Lung (tissue), 12 donors: ENCODE measurements around the gene ISCA1. TPM values are rescaled to one million over a fixed set of nuclear protein-coding genes. Genes with fewer than 3 reads are reported as not detected.

Source experiments
- ATAC-seq: fragments of 200-7000 bp; cut with Tn5 transposase; one replicate; pipeline ENCODE4 v1.9.1; 2020; ENCODE audit warnings: moderate number of reproducible peaks; ENCODE audit not compliant: insufficient read depth, low FRiP score
- DNase-seq, 3 donors: peaks; one replicate each; pipeline ENCODE4 v3.0.0-alpha.2; 2013 to 2017
- H3K27ac ChIP-seq, 2 donors: one replicate each; pipeline ENCODE4 v1.5.1; 2013; ENCODE audit warnings: mild to moderate bottlenecking in 2 of 2, moderate library complexity in 2 of 2, control low read depth in 1 of 2, inconsistent platforms in 1 of 2, low read depth in 1 of 2, low read length in 1 of 2
- H3K27me3 ChIP-seq, 3 donors: one replicate each; pipeline ENCODE4 v1.5.1; 2013; ENCODE audit warnings: low read length in 2 of 3; ENCODE audit not compliant: control insufficient read depth in 3 of 3, insufficient read depth in 3 of 3
- H3K36me3 ChIP-seq, 4 donors: one replicate each; pipeline ENCODE4 v1.5.1; 2013; ENCODE audit warnings: low read length in 4 of 4, mild to moderate bottlenecking in 1 of 4, moderate library complexity in 1 of 4; ENCODE audit not compliant: control insufficient read depth in 4 of 4, insufficient read depth in 4 of 4
- H3K4me1 ChIP-seq, 5 donors: one replicate each; pipeline ENCODE4 v1.5.1; 2013; ENCODE audit warnings: low read length in 5 of 5, mild to moderate bottlenecking in 2 of 5, moderate library complexity in 1 of 5; ENCODE audit not compliant: control insufficient read depth in 5 of 5, insufficient read depth in 5 of 5
- H3K4me3 ChIP-seq: one replicate; pipeline ENCODE4 v1.5.1; 2013; ENCODE audit warnings: mild to moderate bottlenecking, control low read depth, moderate library complexity
- H3K9ac ChIP-seq, 2 donors: one replicate each; pipeline ENCODE4 v1.5.1; 2013; ENCODE audit warnings: low read length in 2 of 2, control low read depth in 1 of 2; ENCODE audit not compliant: insufficient read depth in 1 of 2
- H3K9me3 ChIP-seq, 4 donors: one replicate each; pipeline ENCODE4 v1.5.1; 2013; ENCODE audit warnings: low read length in 3 of 4, mild to moderate bottlenecking in 1 of 4, moderate library complexity in 1 of 4; ENCODE audit not compliant: control insufficient read depth in 4 of 4, insufficient read depth in 3 of 4
- WGBS, 2 donors: extraction: QIAGEN DNeasy Blood & Tissue Kit; methylation state at CpG; one replicate each; pipeline ENCODE4 v1.1.7; 2013; 5-methylcytosine and 5-hydroxymethylcytosine counted together
- polyA plus RNA-seq, 2 donors: library from polyadenylated mRNA; stranded (reverse); fragments of 200-250 nt; gene quantifications; one replicate each; pipeline ENCODE4 v1.2.1, GENCODE V29; 2013
- total RNA-seq, 2 donors: library from RNA; depleted of rRNA in 1 of 2; stranded (reverse); fragments of >200 nt in 1 of 2; gene quantifications; one replicate each; pipeline ENCODE4 v1.2.1, GENCODE V29; 2014 to 2021
- TF ChIP-seq, protein P1 (sequence below): IDR thresholded peaks from 2 replicates; pipeline ENCODE4 v1.5.1; 2012; ENCODE audit warnings: mild to moderate bottlenecking; ENCODE audit errors: control extremely low read depth, extremely low read depth
- donor health status: control.
- donor health status: control.
- donor health status: Bipolar disorder and iron deficiency.
- donor health status: healthy.
- donor health status: DM: yes; HTN: yes; CAD: no.

The ISCA1 gene
- total and polyA plus RNA-seq, 4 donors, result 18.5 to 45.5 (median 20.7) TPM

DNA sequence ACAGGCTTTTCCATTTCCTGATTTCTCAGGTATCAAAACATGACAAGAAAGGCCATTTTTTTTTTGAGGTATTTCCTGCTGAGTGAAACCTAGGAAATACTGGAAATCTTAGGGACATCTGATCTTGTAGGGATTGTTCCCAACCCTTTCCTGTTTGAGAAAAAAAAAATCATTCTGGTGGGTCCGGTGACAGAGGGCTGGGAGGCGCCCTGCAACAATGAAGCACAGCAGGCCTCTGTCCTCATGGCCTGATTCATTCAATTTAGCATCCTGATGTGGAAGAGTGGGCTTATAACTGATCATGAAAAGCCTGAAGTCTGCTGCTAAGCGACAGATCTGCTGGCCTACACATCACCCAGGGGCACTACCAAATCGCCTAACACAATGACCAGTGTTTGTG, 19.8 kb downstream of the ISCA1 start:
- no peak for ATAC-seq

GRCh38 chr9:86259557-86259956, 22.8 kb downstream of the ISCA1 start, which contains the start of gene C9orf153:
Gene C9orf153, minus strand, starts transcription at chr9:86259657. Its CDS starts 30,054 bp downstream, at chr9:86229603.
- H3K27ac ChIP-seq, result no peak within 1 kb of the TSS
- WGBS, 2 donors, result 86 to 95% methylated on average over 8 of the region's 8 CpGs
- H3K4me3 ChIP-seq, result no peak within 1 kb of the TSS
- no peaks in the 10 kb centered on the region for H3K27me3 ChIP-seq
- ATAC-seq (no peak), DNase-seq (no peak)
- H3K4me1 ChIP-seq, result peaks cover 4 to 33% (median 6%) of the 10 kb centered on the region in 5 donors
- TF ChIP-seq, protein P1, sequence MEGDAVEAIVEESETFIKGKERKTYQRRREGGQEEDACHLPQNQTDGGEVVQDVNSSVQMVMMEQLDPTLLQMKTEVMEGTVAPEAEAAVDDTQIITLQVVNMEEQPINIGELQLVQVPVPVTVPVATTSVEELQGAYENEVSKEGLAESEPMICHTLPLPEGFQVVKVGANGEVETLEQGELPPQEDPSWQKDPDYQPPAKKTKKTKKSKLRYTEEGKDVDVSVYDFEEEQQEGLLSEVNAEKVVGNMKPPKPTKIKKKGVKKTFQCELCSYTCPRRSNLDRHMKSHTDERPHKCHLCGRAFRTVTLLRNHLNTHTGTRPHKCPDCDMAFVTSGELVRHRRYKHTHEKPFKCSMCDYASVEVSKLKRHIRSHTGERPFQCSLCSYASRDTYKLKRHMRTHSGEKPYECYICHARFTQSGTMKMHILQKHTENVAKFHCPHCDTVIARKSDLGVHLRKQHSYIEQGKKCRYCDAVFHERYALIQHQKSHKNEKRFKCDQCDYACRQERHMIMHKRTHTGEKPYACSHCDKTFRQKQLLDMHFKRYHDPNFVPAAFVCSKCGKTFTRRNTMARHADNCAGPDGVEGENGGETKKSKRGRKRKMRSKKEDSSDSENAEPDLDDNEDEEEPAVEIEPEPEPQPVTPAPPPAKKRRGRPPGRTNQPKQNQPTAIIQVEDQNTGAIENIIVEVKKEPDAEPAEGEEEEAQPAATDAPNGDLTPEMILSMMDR, result no peak
- H3K9ac ChIP-seq, result no peak within 1 kb of the TSS
- no peaks in the 10 kb centered on the region for H3K9me3 ChIP-seq
- H3K36me3 ChIP-seq, result peaks cover 4 to 24% (median 11%) of the 10 kb centered on the region in 4 donors

More for the DNA sequence above, 19.8 kb downstream of the ISCA1 start:
- DNase-seq, result no peak
- Histone ChIP-seq H3K4me3 (no peak overlapping the region), H3K9ac (no peak overlapping the region), H3K27me3 (no peaks in the 10 kb centered on the region), H3K4me1 (peaks cover under 1 to 13% (median 2%) of the 10 kb centered on the region in 5 donors), H3K27ac (peak overlapping the region in 1 of 2 donors; percentile 49), H3K9me3 (no peaks in the 10 kb centered on the region), H3K36me3 (peaks cover 3 to 26% (median 11%) of the 10 kb centered on the region in 4 donors)
- TF ChIP-seq, protein P1, result no peak
- WGBS, 2 donors, result 80 to 96% methylated on average over 4 of the region's 4 CpGs

DNA sequence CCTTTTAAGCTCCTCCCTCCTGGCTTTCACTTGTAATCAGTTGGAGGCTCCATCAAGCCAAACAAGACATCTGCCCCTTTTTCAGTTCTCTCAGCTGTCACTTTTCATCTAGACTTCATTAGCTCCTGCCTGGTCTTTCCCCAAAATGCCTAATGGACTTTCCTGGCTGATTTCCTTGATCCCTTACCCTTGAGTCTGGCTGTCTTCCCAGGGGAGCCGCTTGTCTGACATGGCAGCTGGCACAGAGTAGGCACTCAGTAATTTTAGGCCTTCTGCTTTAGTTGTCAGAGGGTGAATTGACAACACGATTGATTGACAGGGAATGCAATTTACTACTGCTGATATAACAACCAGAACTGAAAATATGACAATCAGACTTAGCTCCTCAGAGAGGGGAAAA, 24.9 kb downstream of the ISCA1 start:
- Histone ChIP-seq H3K4me3 (no peak overlapping the region), H3K4me1 (peaks cover 4 to 33% (median 6%) of the 10 kb centered on the region in 5 donors), H3K27me3 (no peaks in the 10 kb centered on the region), H3K27ac (peak overlapping the region in 1 of 2 donors; percentile 14), H3K9ac (no peak overlapping the region), H3K36me3 (peaks cover 0 to 10% (median 2%) of the 10 kb centered on the region in 4 donors), H3K9me3 (peaks cover 0 to 8% (median 2%) of the 10 kb centered on the region in 4 donors)
- DNase-seq, result peak in 2 of 3 donors; percentile 64 to 67
- TF ChIP-seq, protein P1, result no peak
- WGBS, 2 donors, result 84 to 91% methylated on average over 2 of the region's 2 CpGs
- no peak for ATAC-seq

DNA sequence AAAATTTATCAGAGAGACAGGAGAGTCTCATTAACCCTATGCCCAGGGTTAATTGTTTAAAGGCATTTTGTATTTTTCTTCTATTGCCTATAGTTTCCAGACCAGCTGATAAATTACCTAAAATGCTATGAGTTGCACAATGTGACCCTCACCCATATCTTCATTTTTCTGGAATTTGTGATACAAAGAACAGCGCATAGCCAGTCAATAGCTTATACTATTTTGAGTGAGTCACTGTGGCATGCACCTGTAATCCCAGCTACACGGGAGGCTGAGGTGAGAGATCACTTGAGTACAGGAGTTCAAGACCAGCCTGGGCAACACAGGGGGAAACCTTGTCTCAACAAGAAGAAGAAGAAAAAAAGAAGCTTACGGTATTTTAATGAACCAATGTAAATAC, 25.7 kb downstream of the ISCA1 start:
- Histone ChIP-seq H3K27me3 (no peaks in the 10 kb centered on the region), H3K4me1 (peaks cover 2 to 33% (median 6%) of the 10 kb centered on the region in 5 donors), H3K4me3 (no peak overlapping the region), H3K9ac (no peak overlapping the region), H3K9me3 (peaks cover 0 to 8% (median 2%) of the 10 kb centered on the region in 4 donors), H3K36me3 (peaks cover 0 to 7% (median 2%) of the 10 kb centered on the region in 4 donors), H3K27ac (no peak overlapping the region)
- WGBS, 2 donors, result 78 to 86% methylated on average over 3 of the region's 3 CpGs
- DNase-seq, result peak in 2 of 3 donors; percentile 41 to 59
- no peak for ATAC-seq
- TF ChIP-seq, protein P1, result no peak
